HCEC 1CT (cell line): Measurements from ENCODE around the gene RTN3.
"Not testable (repeated sequence)": the region's sequence is repeated elsewhere in the genome, so short reads cannot be mapped to it uniquely, and the experiment has no call there.

ENCODE experiments used
- DNase-seq: peaks from one replicate; pipeline ENCODE4 v3.0.0-alpha.2; 2017

The RTN3 gene, protein sequence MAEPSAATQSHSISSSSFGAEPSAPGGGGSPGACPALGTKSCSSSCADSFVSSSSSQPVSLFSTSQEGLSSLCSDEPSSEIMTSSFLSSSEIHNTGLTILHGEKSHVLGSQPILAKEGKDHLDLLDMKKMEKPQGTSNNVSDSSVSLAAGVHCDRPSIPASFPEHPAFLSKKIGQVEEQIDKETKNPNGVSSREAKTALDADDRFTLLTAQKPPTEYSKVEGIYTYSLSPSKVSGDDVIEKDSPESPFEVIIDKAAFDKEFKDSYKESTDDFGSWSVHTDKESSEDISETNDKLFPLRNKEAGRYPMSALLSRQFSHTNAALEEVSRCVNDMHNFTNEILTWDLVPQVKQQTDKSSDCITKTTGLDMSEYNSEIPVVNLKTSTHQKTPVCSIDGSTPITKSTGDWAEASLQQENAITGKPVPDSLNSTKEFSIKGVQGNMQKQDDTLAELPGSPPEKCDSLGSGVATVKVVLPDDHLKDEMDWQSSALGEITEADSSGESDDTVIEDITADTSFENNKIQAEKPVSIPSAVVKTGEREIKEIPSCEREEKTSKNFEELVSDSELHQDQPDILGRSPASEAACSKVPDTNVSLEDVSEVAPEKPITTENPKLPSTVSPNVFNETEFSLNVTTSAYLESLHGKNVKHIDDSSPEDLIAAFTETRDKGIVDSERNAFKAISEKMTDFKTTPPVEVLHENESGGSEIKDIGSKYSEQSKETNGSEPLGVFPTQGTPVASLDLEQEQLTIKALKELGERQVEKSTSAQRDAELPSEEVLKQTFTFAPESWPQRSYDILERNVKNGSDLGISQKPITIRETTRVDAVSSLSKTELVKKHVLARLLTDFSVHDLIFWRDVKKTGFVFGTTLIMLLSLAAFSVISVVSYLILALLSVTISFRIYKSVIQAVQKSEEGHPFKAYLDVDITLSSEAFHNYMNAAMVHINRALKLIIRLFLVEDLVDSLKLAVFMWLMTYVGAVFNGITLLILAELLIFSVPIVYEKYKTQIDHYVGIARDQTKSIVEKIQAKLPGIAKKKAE

DNA sequence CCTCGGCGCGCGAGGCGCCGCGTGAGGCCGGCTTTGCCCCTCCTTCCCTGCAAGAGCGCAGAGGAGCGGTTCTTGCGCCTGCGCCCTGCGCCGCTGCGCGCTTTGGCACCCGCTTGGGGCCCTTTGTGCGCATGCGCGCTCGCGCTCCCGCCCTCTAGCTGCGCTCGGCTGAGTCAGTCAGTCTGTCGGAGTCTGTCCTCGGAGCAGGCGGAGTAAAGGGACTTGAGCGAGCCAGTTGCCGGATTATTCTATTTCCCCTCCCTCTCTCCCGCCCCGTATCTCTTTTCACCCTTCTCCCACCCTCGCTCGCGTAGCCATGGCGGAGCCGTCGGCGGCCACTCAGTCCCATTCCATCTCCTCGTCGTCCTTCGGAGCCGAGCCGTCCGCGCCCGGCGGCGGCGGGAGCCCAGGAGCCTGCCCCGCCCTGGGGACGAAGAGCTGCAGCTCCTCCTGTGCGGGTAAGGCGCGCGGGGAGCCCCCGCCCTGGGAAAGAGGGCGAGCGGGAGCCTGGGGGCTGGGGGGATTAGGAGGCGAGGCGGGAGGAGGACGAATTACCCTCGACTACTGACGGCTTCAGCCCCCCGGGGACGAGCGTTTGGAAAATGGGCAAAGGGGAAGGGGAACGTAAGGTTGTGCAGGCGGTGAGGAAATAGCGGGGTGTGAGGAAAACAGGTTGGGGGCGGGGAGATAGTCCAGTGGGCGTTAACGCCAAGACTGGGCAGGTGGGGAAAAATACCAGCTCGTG, at the start of gene RTN3:
RTN3 (plus strand) TSS at position 180 of the 745 bp plus-strand sequence; CDS start at position 317, 137 bp downstream.
- peak; percentile 95 for DNase-seq

DNA sequence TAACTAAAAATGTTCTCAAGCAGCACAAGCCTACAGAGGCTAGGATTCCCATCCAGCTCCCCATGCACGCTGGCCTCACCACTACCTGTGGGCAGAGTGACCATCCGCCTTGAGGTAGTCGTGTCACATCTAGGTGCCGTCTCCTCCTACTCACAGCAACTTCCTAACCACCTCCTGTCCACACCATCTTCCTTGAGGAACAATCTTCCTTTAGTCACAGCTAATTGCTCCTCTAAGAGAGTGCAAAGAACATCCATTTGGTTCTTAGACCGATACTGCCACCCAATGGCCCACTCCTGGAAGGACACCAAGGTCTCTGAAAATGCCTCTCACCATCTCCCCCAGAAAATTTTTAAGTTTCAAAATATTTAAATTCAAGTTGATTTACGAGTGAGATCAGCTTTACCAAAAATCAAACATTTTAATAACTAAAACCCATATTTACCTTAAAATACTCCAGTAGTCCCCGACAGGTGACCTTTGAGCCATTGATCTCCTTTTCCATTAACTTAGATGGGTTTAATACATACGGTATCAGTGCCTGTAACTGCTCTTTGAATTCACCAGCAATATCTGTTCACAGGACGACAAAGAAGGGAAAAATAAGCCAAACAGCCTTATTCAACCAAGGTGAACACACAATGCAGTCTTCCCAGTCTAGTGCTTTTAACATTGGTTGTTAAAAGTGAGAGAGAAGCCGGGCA, 45.4 kb upstream of the RTN3 start:
- DNase-seq = peak; percentile 43

DNA sequence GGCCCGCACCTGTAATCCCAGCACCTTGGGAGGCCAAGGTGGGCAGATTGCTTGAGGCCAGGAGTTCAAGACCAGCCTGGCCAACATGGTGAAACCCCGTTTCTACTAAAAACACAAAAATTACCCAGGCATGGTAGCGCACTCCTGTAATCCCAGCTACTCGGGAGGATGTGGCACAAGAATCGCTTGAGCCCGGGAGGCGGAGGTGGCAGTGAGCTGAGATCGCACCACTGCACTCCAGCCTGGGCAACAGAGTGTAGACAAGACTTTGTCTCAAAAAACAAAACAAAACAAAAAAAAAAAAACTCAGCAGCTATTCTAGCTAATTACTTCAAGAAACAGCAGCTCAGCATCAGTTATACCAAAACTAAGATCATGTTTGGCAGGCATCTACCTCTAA, 42.9 kb upstream of the RTN3 start:
- not testable (repeated sequence) for DNase-seq

DNA sequence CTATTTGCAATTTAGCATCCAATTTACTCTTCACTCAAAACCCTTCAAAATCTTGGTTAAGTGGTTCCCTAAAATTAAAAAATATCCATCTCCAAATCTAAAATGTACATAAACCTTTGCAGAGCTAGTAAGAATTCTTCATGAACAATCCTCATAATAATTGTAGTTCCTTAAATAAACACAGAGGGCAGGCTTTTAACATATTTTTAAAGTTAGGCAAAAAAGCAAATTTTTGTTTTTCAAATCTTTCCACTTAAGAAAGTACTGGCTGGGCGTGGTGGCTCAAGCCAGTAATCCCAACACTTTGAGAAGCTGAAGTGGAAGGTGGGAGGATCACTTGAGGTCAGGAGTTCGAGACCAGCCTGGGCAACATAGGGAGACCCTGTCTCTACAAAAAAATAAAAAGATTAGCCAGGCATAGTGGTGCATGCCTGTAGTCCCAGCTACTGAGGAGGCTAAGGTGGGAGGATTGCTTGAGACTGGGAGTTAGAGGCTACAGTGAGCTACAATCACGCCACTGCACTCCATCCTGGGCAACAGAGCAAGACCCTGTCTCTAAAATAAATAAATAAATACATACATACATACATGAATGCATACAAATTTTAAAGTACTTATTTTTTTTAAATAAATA, 42.0 kb upstream of the RTN3 start:
- DNase-seq = peak; percentile 42

DNA sequence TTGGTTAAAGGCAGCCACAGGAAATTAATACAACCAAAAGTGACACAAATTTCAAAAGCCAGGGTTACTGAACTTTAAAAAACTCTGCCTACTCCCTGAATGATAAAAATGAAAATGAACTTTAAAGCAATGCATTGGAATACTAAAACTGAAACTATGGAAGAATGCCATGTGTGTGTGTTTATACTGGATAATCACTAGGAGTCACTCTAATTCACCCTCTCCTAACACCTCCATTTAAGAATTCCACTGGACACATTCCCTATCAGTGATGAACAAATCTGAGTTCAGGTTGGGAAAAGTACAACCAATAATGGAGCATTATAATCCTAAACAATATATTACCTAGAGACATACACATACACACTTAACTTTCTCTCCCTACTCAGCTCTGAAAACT, 39.6 kb upstream of the RTN3 start:
- peak; percentile 35 for DNase-seq

DNA sequence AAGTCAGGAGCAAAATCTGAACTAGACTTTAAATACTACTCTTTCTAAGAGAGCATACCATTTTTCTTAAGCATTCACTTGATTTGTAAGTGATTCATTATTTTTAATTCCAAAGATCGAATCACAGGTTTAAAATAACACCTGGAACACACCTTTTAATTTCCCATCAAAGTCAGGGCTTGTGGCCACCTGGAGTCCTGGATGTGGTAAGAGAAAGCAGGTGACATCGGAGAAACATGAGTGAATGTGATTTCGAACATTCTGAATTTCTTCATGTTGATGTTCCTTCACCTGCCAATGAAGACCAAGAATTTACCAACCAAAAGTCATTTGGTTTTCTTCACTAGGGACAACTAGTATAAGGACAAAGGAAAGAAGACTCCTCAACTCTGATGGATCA, 38.1 kb upstream of the RTN3 start:
- no peak for DNase-seq

DNA sequence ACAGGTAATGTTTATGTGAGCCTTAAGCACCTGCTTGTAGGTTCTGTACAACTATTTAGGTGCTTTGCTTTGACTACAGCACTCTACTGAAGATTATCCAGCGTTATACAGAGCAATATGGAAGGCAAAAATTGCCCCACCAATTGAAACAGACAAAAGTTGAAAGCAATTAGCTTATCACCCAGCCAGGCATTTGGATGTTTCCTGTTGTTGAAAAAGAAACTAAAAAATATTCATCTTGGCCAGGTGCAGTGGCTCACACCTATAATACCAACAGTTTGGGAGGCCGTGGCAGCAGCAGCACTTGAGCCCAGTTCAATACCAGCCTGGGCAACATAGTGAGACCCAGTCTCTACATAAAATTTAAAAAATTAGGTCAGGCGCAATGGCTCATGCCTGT, 28.6 kb upstream of the RTN3 start:
- no peak for DNase-seq

DNA sequence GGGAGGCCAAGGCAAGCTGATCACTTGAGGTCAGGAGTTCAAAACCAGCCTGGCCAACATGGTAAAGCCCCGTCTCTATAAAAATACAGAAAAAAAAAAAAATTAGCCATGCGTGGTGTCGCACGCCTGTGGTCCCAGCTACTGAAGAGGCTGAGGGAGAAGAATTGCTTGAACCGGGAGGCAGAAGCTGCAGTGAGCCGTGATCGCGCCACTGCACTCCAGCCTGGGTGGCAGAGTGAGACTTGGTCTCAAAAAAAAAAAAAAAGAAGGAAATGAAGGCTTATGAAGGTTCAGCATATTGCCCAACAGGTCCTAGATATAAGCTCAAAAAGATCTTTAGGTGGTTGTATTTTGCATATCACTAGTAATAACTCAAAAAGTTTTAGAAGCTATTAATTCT, 20.3 kb upstream of the RTN3 start:
- DNase-seq = no peak

DNA sequence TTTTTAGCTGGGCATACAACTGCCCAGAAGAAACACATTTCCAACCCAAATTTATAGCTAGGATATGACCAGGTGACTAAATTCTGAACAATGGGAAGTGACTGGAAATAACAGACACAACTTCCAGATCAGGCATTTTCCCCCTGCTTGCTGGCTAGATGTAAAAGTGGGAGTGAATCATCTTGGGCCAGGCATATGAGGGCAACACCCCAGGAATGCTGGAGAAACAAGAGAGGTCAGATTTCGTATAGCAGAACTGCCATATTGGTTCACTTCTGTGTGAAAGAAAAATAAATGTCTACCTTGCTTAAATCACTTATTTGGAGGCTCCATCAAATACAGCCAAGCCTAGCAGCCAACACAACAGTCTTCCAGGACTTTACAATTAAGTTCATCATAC, 17.5 kb upstream of the RTN3 start:
- DNase-seq = peak; percentile 84

DNA sequence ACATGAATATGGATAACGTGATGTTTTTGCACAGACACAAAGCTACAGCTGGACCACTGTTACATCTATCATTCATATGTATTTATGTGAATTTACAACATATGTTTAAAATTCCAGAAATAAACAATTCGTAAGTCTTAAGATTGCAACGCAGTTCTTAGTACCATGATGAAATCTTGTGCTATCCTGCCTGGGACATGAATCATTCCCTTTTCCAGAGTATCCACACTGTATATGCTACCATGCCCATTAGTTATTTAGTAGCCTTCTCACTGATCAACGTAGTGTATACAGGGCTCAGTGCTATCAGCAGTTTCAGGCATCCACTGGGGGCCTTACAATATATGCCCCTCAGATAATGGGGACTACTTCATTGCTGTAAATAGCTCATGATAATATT, 14.4 kb upstream of the RTN3 start:
- DNase-seq = peak; percentile 89

DNA sequence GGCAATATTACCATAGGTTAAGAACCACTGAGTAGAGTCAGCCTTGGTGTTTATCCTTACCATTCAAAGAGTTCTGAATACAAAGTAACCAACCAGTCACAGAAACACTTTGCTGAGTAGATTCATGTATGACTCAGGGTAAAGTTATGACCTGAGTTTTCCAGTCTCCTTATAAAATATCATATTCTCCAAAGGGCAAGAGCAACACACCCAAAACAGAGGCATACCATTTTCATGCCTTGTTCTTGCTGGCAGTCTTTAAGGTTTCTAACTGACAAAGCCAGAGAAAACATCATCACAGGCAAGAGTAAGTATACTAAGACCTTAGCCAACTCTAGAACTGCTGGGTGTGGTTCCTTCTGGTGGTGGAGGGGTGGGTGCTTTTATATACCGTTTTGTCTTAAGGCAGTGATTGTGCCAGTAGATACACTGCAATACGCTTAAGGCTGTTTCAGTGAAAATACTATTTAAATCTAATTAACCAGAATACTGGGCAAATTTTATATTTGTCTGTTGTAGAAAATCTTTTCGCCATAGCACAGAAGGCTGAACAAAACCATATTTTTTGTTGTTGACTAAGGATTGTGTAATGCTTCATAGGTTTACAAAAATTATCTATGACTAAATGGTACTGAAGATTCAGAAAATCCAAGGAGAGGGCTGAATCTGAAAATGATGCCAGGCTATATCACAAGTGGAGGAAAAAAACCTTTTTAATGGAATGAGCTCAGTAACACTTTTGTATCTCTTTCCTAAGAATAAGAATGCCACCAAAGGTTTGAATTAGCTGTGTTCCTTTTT, 13.1 kb upstream of the RTN3 start:
- DNase-seq = peak; percentile 96

DNA sequence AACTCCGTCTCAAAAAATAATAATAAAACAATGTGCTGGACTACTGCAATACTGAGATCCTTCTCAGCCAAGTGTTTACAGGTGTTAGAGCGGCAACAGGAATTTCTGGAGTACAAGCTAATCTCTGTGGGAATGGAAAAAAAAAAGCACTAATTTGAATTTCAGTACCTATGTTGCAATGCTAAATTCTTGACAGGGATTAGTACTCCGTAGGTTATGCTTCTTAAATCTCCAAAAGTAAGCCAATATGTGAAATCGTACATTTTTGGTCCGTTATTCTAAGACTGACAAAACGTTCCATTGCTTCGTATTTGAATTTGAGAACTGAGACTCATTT, 11.2 kb upstream of the RTN3 start:
- DNase-seq = no peak

DNA sequence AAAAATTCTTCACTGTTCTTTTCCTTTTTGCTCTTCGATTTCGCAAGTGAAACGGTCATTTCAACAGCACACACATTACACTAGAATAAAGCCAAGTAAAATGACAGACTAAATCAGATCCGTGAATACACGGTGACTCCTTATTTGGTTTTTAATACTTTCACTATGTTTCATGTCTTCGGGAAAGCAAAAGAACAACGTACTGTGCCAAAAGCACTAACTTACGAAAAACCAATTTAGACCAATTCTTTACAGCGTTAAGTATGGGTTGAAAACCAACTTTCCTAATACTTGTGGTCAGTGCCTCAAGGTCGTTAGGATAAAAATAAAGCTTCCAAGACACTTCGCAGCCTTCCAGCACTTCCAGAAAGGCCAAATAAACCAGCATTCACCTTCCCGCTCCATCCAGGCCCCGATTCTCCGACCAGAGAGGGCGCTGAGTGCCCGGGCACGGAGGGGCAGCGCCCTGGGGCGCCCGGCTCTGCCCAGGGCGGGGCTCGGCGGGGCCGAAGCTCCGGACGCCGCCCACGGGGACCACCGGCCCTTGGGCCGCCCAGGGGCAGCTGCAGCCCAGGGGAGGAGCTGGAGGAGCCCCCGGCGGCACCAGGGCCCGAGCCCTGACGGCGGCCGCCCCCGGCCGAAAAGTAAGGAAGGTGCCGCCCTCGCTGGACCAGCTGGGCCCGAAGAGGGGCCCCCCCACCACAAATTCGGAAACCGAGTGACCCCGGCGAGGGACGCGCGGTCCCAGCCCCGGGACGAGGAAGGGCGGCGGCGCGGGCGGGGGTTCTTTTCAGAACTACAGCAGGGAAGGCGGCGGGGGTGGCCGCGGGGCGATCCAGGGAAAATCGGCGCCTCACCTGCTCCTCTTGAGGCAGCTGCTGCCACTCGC, 10.6 kb upstream of the RTN3 start:
- DNase-seq = peak; percentile 51

DNA sequence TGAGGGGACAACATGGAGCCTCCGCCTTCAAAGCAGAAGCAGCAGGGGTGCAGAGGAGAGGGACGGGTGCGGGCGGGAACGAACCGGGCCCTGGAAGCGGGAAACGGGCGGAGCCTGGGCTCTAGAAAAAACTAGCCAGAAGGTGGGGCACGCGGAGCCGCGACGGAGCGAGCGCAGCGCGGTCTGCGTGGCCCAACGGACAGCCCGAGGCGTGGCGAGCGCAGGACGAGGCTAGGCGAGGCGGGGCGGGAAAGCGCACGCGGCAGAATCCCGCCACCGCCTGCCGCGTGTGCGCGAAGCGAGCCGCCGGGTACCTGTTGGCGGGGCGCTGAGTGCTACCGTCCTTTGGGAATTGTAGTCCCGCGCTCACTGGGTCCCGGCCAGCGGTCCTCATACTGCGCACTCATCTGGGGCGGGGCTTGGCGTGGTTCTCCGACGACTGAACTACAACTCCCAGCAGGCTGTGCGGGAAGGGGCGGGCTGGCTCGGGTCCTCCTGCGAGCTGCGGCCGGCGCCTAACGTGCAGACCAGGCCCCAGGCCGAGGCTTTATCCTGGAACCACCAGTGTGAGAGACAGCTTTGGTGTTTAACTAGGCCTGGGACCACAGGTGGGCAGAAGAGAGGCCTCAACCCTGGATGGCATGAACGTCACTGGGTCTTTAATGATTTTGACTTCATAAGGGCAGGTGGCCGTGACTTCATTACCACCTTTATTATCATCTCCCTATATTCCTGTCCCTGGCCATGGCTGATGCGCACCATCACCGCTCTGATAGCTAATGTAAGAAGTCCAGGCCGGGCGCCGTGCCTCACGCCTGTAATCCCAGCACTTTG, 9.8 kb upstream of the RTN3 start, which contains the start of gene ATL3:
ATL3 (minus strand) TSS at position 55 of the 834 bp plus-strand sequence; CDS start at position 14, 41 bp downstream.
- DNase-seq = peak; percentile 95

DNA sequence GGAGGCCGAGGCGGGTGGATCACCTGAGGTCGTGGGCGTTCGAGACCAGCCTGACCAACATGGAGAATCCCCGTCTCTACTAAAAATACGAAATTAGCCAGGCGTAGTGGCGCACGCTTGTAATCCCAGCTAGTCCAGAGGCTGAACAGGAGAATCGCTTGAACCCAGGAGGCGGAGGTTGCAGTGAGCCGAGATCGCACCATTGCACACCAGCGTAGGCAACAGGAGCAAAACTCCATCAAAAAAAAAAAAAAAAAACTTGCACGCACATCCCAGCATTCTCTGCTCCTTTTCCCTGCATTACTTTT, 9.2 kb upstream of the RTN3 start:
- no peak for DNase-seq

DNA sequence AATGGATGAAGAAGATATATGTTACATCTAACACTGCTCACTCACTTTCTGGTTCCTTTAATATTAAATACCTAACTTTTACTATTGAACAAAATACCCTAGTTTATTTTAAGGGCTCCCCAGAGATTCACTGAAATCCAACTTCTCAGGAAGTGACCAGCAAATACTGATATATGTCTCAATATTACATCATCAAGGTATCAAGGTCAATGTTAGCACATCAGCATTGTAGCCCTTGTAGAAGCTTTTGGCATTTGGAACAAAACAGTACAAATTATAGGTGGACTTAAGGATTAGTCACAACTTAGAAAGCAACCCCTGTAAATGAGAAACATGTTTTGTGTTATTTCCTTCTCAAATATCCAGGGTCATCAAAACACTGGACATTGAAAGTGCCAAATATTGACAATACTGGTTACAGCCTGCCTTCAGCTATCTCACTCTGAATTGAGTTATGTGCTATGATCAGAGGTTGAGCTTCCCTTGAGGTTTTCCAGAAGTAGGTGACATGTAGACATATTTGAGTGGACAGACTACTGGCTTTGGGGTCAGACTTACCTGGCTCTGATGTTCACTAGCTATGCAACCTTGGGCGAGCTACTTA, 8.3 kb upstream of the RTN3 start:
- peak; percentile 34 for DNase-seq

DNA sequence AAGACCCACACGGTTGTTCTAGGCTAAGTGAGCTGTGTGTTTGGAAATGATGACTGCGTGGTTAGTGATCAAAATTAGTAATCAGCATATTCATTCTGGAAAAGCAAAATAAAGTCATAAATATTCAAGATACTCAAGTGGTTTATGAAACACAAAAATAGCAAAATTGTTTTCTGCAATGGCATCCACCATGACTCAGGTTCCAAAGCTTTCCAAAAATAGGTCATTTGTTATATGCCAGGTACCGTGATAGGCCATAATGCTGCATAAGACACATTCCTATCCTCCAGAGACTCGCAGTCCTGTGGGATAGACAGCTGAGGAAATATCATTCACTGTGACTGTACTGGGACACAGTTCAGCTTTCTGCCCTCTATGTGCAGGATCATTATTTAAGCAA, 7.7 kb upstream of the RTN3 start:
- peak; percentile 72 for DNase-seq

DNA sequence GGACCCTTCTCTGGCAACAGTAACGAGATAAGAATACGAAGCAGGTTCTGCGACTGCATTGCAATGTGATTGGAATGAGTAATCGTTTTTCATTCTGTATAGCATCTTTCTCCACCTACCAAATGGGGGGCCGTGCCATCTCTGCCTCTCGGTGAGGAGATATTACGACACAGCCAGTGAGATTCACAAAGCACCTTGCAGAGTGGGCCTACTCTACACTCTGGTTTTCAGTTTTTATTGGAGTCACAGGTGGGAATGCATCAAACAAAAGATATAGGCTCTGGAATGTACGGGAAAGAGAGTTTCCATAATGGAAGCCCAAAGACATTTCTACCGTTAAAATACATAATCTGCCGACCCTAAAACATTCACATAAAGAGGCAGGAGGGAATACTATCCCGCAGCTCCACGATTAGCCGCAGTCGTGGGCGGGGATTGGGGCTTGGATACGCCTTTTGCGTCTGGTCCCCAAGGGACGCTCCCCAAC, 423 bp upstream of the RTN3 start:
- DNase-seq = no peak
